Measurements from ENCODE around the gene PHF21A.

The PHF21A gene

DNA sequence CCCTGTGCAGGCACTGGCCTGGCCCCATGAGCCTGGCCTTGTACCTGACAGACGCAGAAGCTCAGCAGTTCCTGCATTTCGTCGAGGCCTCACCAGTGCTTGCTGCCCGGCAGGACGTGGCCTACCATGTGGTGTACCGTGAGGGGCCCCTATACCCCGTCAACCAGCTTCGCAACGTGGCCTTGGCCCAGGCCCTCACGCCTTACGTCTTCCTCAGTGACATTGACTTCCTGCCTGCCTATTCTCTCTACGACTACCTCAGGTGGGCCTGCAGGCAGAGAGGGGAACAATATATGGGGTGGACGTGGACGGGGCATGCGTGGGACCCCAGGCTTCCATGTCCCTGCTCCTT is 193.9 kb downstream of the PHF21A start:
- no peak overlapping the region for H2AFZ ChIP-seq

GRCh38 chr11:45926536-45927331 is 194.5 kb downstream of the PHF21A start:
- Histone ChIP-seq H3K9me3 (ENCODE audit: control insufficient read depth, low read length) (no peaks in the 10 kb centered on the region), H3K4me2 (ENCODE audit: low read length) (no peak overlapping the region), H3K36me3 (ENCODE audit: control insufficient read depth, insufficient read depth, low read length) (no peaks in the 10 kb centered on the region), H2AFZ (no peak overlapping the region), H3K4me3 (ENCODE audit: low read depth, low read length) (no peak overlapping the region), H3K9ac (no peak overlapping the region), H3K4me1 (no peaks in the 10 kb centered on the region), H3K27me3 (ENCODE audit: control insufficient read depth, insufficient read depth, low read length) (no peaks in the 10 kb centered on the region), H3K27ac (no peak overlapping the region), H3K79me2 (no peaks in the 10 kb centered on the region)
- no peak for TF ChIP-seq CTCF (IDR thresholded peaks at IDR 0.05)

More for the DNA sequence above, 193.9 kb downstream of the PHF21A start:
- Histone ChIP-seq H3K9ac (no peak overlapping the region), H3K4me2 (ENCODE audit: low read length) (no peak overlapping the region), H3K79me2 (no peaks in the 10 kb centered on the region), H3K4me3 (ENCODE audit: low read depth, low read length) (no peak overlapping the region), H3K36me3 (ENCODE audit: control insufficient read depth, insufficient read depth, low read length) (no peaks in the 10 kb centered on the region), H3K4me1 (no peaks in the 10 kb centered on the region), H3K27ac (no peak overlapping the region), H3K27me3 (ENCODE audit: control insufficient read depth, insufficient read depth, low read length) (no peaks in the 10 kb centered on the region), H3K9me3 (ENCODE audit: control insufficient read depth, low read length) (no peaks in the 10 kb centered on the region)
- TF ChIP-seq CTCF (IDR thresholded peaks at IDR 0.05): no peak

GRCh38 chr11:45926001-45926401 is 195.3 kb downstream of the PHF21A start:
- TF ChIP-seq CTCF (IDR thresholded peaks at IDR 0.05): no peak

DNA sequence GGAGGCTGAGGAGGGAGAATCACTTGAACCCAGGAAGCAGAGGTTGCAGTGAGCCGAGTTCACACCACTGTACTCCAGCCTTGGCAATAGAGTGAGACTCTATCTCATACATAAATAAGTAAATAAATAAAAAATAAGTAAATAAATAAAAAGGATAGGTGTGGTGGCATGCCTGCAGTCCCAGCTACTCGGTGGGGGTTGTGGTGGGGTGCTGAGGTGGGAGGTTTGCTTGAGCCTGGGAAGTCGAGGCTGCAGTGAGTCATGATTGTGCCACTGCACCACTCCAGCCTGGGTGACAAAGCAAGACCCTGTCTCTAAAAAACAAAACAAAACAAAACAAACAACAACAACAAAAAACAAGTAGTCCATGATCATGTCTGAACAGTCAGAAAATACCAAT is 195.7 kb downstream of the PHF21A start:
- H3K9me3 ChIP-seq (ENCODE audit: control insufficient read depth, low read length): no peaks in the 10 kb centered on the region
- no peak overlapping the region for H2AFZ ChIP-seq
- H3K27ac ChIP-seq: no peak overlapping the region
- H3K9ac ChIP-seq: no peak overlapping the region
- H3K36me3 ChIP-seq (ENCODE audit: control insufficient read depth, insufficient read depth, low read length): no peaks in the 10 kb centered on the region
- no peaks in the 10 kb centered on the region for H3K79me2 ChIP-seq
- no peak for TF ChIP-seq CTCF (IDR thresholded peaks at IDR 0.05)
- H3K4me3 ChIP-seq (ENCODE audit: low read depth, low read length): no peak overlapping the region
- peaks cover 5% of the 10 kb centered on the region for H3K4me1 ChIP-seq
- H3K4me2 ChIP-seq (ENCODE audit: low read length): no peak overlapping the region
- no peaks in the 10 kb centered on the region for H3K27me3 ChIP-seq (ENCODE audit: control insufficient read depth, insufficient read depth, low read length)

More at GRCh38 chr11:45926001-45926401, 195.3 kb downstream of the PHF21A start:
- Histone ChIP-seq H3K9ac (no peak overlapping the region), H3K27me3 (ENCODE audit: control insufficient read depth, insufficient read depth, low read length) (no peaks in the 10 kb centered on the region), H3K9me3 (ENCODE audit: control insufficient read depth, low read length) (no peaks in the 10 kb centered on the region), H3K79me2 (no peaks in the 10 kb centered on the region), H3K27ac (no peak overlapping the region), H3K4me1 (peaks cover 5% of the 10 kb centered on the region), H3K4me2 (ENCODE audit: low read length) (no peak overlapping the region), H3K4me3 (ENCODE audit: low read depth, low read length) (no peak overlapping the region), H2AFZ (no peak overlapping the region), H3K36me3 (ENCODE audit: control insufficient read depth, insufficient read depth, low read length) (no peaks in the 10 kb centered on the region)

GRCh38 chr11:45924927-45925326 is 196.3 kb downstream of the PHF21A start:
- Histone ChIP-seq H3K9me3 (ENCODE audit: control insufficient read depth, low read length) (no peaks in the 10 kb centered on the region), H3K27ac (no peak overlapping the region), H2AFZ (no peak overlapping the region), H3K4me1 (peaks cover 5% of the 10 kb centered on the region), H3K79me2 (no peaks in the 10 kb centered on the region), H3K27me3 (ENCODE audit: control insufficient read depth, insufficient read depth, low read length) (no peaks in the 10 kb centered on the region), H3K4me2 (ENCODE audit: low read length) (no peak overlapping the region), H3K9ac (no peak overlapping the region), H3K36me3 (ENCODE audit: control insufficient read depth, insufficient read depth, low read length) (no peaks in the 10 kb centered on the region), H3K4me3 (ENCODE audit: low read depth, low read length) (no peak overlapping the region)
- TF ChIP-seq CTCF (IDR thresholded peaks at IDR 0.05): no peak
